B cell (primary cell): Measurements from ENCODE around the gene TUBB2A.

Experiments used
- CTCF ChIP-seq: fragments of 200-600 bp; IDR thresholded peaks from one replicate; pipeline ENCODE4 v1.8.0; 2022; ENCODE audit warnings: antibody characterized with exemption, mild to moderate bottlenecking
- EZH2 ChIP-seq: IDR thresholded peaks from 2 replicates; pipeline ENCODE4 v1.6.1; 2012; ENCODE audit warnings: borderline replicate concordance, low read depth, mild to moderate bottlenecking, moderate library complexity, low read length; ENCODE audit not compliant: insufficient read depth, poor library complexity, severe bottlenecking

DNA sequence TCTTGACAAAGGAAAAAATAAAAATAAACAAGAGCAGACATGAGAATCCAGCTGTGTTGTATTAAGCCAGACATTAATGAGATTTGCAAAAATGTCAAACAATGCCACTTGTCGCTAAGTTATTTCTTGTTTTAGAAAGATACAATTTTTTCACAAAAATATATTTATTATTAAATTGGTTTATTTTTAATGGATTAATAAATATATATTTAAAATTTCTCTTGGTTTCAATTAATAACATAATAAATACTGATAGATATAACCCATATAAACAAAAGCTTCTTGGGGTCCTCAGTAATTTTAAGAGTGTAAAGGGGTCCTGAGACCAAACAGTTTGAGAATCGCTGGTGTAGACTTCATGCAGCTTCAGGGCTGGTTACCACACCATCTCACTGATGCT, 44.0 kb upstream of the TUBB2A start:
- TF ChIP-seq EZH2 (no peak), CTCF (no peak)
